GOT3 (cell line): ENCODE results near the gene CCND1.

Experiments
- DNase-seq: peaks from one replicate; lab custom pipeline; 2025; ENCODE audit warnings: mixed read lengths; lab: John Stamatoyannopoulos, UW

The CCND1 gene

GRCh38 chr11:69640995-69641581 is at the start of gene CCND1:
TSS of gene CCND1 (plus strand) at chr11:69641156. CDS start at chr11:69641314, 158 bp downstream.
- peak; percentile 81 for DNase-seq

DNA sequence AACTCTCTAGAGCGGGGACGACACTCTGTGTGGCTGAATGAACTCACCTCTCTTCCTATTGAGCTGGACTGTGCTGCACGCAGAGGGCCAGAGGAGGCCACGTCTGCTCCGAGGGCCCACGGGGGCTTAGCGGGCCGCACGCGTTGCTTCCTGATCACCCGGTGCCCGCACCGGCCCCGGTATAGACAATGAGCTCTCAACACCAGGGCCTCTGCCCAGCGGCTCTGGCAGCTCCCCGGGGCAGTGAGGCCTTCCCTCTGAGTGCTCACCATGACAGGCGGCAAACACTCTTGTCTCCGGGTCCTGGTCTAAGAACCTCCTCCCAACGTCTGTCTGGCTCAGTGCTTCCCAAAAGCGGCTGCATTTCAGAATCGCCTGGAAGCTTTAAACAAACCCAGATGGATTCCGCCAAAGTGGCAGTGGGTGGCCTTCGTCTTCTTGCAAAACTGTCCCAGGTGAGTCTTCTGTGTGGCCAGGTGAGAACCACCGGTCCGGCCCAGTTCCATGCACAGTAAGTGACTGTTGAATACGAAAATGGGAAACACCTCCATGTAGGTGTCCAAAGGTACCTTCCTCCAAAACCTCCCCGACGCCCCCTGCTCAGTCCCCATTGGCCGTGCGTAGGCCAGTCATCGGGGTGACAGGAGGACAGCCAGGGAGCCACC is 47.8 kb upstream of the CCND1 start:
- no peak for DNase-seq

DNA sequence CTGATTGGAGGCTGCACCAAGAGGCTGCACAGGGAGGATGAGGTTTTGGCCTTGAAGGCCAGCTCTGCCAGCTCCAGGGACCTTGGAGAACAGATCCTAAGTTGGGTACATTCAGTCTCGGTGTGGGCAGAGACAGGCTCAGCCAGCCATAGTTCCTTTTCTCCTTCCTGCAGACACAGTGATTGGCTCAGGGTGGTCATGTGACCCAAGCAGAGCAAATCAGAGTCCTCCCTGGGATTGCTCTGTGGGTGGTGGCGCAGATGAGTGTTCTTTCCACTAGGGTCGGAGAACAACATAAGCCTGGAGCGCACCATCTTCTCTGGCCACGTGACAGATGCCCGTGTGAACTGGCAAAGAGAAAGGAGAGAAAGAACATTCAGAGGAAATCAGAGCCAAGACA is 47.1 kb upstream of the CCND1 start:
- no peak for DNase-seq

DNA sequence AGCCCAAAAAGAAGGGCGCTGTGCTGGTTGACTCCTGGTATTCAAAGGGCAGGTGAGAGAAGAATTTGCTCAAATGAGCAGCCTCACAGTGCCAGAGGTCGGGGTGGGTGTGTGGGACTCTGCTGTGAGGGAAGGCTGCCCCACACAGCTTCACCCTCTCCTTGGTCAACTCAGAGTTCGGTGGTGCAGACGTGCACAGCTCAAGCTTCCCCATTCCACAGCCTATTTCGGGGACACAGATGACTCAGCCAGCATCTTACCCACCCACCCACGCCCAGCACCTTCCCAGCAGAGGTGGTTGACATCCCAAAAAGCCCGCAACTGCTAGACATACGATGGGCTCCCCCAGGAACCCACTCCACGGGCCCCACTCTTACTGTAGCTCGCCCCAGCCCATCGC is 46.5 kb upstream of the CCND1 start:
- DNase-seq: no peak

GRCh38 chr11:69595805-69596665 is 44.9 kb upstream of the CCND1 start:
- no peak for DNase-seq

- DNase-seq: no peak
Measured at GRCh38 chr11:69598147-69598546, 42.8 kb upstream of the CCND1 start.

- no peak for DNase-seq
Measured at GRCh38 chr11:69599502-69599901, 41.5 kb upstream of the CCND1 start.

GRCh38 chr11:69600001-69600400 is 41.0 kb upstream of the CCND1 start:
- DNase-seq: no peak

DNA sequence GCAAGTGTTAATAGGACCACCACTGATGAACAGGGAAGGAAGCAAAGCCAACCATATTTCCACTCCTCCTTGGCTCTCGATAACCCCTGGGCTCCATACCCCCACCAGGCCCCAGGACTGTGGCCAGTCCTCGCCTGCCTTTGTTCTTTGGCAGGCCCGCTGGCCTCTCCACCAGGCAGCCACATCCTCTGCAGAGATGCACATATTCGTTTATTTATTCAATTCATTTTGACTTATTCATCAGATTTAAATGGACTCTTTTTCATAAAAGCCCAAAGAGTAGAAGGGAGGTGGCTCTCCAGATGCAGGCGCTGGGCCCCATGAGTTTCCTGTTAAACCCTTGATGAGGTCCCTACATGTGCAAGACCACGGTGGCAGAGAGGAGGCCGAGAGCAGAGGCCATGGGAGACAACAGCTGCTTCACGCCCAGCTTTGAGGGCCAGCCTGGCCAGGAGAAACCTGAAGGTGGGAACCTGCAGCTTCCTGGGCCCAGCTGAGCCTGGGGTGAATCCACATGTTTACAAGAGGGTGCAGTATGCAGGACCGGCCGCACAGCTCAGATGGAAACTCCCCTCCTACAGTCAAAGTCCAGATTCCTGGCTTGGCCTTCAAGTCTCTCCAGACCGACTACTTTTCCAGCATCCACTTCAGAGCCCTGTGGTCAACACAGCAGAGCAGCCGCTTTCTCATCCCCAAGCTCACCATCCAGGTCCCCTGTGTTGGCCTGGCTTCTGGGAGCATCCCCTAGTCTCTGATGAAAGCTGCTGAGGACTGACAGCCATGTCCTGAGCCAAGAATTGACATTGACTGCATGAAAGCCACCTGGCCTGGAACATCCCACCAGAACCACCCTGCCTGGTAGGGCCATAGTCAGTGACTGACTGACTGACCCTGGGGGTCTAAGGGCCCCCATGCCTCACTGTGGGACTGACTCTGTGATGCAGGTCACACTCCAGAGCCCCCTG is 39.7 kb upstream of the CCND1 start:
- no peak for DNase-seq

DNA sequence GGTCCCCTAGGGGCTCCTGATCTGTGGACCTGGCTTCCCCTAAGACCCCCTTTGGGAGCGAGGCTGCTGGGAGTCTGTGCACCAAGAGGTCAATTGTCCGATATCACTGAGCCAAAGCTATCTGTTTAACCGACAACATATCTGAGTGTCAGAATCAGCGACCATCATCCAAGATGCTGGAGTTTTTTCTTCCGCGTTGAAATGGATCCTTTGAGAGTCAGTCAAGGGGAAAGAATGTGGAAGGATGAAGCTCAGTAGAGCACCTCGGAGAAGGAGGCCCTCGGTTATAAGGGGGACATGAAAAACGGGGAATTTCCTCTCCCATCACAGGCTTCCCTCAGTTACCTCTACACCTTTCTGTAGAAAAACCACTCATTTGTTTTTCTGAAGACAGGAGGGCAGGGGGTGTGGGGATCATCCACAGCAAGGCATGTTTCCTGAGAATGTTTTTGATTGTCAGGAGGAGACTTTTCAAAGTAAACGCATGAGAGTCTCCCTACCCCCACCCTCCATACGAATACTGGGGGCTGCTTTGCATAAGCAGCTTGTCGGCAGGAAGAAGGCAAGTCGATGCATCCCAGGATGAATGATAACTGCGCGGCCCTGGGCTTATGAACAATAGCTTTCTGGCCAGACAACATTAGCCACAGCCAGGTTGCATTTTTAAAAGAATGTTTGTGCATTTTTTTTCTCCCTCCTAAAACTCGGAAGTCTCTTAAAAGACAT is 37.7 kb upstream of the CCND1 start:
- no peak for DNase-seq

DNA sequence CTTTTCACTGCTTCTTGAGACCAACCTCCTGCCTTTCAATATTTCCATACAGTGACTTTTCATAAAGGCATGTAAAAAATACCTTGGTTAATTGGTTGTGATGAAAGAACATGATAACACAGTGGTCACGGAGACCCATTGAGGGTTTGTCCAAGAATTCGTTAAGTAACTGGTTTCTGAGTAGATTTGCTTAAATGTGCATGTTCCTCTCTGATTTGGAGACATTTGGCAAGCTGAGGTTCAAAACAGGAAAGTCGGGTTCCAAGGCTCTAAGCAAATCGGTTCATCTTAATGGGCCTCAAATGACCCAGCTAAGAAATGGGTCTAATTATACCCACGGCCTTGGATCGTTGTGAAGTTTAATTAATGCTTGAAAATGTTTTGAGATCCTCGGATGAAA is 36.9 kb upstream of the CCND1 start:
- no peak for DNase-seq

DNA sequence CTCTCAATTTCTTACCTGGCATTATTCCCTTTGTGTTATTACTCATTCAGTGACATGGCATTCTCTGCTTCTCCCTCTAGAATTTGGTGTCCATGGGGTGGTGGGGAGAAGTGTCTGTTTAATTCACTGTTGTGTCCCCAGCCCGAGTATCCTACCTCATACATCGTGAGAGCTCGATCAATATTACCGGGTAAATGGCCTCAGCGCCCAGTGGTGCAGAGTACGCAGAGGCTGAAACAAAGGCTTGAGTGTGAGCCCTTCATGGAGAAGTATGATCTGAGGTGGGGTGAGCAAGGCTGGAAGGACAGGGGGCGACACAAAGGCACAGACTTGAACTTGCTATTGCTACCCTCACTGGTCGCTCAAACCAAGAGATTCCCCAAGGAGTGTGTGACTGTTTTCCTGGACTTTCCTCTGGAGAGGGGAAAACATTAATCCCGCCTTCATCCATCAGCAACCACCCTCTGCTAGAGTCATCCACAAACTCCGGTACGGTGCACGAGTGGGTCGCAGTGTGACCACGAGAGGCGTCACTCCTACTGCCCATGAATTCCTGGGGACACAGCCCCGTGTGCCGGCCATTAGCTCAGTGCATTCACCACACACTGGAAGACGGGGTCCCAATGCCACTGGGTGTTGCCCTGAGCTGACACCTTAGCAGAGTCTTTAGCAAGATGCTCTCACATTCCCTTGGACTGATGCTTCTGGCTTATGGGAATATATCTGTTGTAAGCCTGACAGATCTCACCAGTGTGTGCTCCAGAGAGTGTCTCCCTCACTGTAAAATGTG is 35.0 kb upstream of the CCND1 start:
- DNase-seq: no peak

GRCh38 chr11:69609351-69609750 is 31.6 kb upstream of the CCND1 start:
- no peak for DNase-seq

GRCh38 chr11:69611548-69612526 is 29.1 kb upstream of the CCND1 start:
- DNase-seq: no peak

DNA sequence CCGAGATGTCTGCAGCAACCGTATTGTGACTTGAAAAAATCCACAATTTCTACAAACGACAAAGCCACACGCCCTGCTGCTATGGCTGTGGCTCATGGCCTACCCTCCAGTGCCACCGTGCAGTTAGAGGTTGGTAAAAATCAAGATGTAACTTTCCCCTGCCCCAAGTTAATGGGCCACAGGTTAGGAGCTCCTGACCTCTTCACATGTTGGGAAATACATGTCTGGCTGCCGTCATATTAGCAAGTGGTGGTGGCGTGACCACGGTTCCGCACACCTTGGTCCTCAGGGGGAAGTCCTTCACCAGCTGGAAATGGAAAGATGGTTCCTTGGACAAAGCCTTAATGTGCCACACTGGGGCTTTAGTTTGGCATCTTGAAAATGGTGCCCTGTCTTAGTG is 27.4 kb upstream of the CCND1 start:
- DNase-seq: no peak

GRCh38 chr11:69614085-69614484 is 26.9 kb upstream of the CCND1 start:
- no peak for DNase-seq

- no peak for DNase-seq
Measured at GRCh38 chr11:69615545-69616278, 25.2 kb upstream of the CCND1 start.

- DNase-seq: no peak
Measured at GRCh38 chr11:69617220-69617619, 23.7 kb upstream of the CCND1 start.
